Glomerular endothelial cell (primary cell): ENCODE data around the gene THAP7. TPM values are rescaled to one million over a fixed set of nuclear protein-coding genes. Genes with fewer than 3 reads are reported as not detected.

ENCODE experiments used
- DNase-seq: peaks from one replicate; pipeline ENCODE4 v3.0.0-alpha.2; 2011; ENCODE audit warnings: low read depth, low spot score; ENCODE audit errors: extremely low read depth
- total RNA-seq: library from RNA; depleted of rRNA; stranded (reverse); fragments of >200 nt; gene quantifications from 2 replicates; pipeline ENCODE4 v1.2.3, GENCODE V29; 2015

THAP7 gene
- total RNA-seq, 1 donor from 2014 or later = 19.7 TPM

DNA sequence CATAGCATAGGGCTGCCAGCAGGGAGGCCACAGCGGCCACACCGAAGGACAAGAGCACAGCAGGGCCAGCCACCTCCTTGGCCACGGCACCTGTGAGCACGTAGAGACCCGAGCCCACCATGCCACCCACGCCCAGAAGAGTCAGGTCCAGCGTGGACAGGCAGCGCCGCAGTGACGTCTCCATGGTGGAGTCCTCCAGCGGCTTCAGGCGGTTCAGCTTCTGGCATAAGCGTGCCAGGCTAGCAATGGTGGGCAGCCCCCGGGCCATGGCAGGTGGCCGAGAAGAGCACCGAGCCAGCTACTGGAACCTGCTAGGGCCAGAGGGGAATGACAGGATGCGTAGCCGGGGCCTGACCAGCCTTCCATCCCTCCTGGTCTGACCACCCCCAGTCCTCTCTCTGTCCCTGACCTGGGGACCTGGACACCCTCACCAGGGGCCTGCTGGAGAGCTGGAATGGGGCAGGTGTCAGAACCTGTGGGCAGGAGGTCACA lies 29.7 kb upstream of the THAP7 start:
- DNase-seq = no peak

DNA sequence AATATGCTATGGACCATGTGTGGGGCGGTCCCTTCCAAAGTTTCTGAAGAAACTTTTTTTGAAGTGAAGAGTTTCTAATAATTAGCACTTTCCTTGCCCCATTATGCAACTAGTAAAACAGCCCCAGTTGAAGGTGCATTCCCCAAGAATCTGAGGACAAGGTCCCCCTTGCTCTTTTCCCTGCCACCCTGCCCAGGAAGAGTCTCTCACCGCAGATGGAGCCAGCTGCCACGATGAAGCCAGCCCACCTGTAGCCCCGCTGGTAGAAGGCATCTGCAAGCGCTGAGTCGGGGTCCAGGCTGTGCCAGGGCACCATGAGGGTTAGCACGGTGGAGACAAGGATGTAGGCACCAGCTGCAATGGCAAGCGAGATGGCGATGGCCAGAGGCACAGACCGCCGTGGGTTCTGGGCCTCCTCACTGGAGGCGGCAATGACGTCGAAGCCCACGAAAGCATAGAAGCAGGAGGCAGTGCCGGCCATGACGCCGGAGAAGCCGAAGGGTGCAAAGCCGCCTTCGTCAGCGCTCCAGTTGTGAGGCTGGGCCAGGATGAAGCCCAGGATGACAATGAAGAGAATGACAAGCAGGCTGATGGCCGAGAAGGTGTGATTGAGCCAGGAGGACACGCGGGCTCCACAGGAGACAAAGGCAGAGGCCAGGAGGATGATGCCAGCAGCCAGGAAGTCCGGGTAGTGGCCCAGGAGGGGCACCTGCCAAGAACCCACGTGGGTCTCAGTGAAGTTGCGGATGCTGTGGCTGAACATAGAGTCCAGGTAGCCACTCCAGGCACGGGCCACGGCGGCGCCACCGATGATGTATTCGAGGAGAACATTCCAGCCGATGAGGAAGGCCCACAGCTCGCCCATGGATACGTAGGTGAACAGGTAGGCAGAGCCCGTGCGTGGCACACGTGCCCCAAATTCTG lies 29.0 kb upstream of the THAP7 start:
- no peak for DNase-seq

DNA sequence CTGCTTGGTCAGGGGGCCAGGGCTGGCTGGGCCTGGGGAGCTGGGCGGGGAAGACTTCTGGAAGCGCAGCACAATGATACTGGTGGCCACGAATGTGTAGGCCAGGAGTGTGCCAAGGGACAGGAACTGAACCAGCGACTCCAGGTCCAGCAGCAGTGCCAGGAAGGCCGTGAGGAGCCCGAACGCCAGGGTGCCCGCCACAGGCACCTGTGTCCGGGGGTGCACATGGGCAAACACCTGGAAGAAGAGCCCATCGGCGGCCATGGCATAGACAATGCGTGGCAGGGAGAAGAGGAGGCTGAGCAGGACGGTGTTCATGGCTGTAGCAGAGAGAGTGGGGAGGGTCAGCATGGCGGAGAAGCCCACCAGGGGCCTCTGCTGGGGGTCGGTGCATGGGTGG lies 28.1 kb upstream of the THAP7 start:
- no peak for DNase-seq

DNA sequence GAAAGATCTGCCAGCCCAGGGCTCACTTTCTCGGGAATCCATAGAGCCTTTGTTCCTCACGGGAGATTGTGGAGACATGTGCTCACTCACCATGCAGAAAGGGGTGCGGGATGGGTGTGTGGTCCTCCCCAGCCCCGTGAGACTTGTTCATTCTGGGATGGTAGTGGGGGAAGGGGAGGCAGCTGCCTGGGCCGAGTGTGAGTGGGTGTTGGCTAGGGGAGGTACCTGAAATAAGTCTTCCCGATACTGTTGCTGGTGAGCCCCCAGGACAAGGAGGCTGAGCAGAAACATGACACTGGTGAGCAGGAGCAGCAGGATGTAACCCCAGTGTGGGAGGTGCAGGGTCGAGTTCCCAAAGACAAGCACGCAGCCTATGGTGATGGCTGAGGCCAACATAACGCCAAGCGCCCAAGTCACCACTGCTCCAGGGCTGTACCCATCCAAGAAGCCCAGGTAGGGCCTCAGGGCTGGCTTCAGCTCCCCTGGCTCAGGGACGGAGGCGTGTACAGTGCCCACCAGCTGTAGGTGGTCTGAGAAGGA lies 27.6 kb upstream of the THAP7 start:
- DNase-seq = no peak

DNA sequence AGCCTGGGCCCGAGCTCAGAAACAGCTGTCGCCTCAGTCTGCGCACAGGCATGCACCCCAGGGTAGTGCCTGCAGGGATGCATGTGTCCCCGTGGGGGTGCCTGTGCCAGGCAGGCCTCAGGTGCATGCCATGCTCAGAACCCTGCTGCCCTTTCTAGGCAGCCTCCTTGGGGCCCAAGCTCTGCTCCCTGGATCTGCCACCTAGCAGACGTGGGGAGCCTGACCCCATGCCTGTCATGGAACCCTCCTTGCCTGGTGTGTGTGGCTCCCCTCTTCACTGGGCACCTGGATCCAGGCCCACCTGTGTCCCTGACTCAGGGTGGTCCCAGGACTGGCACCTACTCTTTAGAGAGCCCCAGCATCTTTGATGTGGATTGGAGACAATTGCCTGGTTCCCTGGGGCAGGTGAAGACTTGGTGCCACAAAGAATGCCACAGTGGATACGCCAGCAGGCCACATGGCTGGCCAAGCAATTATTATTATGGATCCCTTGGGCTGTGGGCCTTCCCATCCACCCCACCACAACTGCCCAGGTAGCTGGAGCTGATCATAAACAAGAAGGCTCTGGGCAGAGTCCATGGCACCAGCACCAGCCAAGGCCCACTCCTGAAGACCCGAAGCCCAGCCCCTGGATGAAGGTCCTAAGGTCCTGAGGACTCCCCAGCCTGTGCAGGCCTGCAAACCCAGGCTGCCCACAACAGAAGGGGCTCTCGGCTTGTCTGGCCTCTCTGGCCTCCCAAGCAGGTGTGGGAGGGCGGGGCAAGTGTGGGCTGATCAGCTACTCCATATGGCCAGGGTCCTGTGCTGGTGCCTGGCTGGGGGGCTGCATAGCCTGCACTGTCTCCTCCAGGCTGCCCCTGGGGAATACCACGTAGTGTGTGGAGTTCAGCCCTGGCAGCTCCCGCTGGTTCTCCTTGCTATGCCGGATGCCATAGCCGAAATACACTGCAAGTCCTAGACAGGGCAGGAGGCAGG lies 26.6 kb upstream of the THAP7 start:
- DNase-seq = no peak

DNA sequence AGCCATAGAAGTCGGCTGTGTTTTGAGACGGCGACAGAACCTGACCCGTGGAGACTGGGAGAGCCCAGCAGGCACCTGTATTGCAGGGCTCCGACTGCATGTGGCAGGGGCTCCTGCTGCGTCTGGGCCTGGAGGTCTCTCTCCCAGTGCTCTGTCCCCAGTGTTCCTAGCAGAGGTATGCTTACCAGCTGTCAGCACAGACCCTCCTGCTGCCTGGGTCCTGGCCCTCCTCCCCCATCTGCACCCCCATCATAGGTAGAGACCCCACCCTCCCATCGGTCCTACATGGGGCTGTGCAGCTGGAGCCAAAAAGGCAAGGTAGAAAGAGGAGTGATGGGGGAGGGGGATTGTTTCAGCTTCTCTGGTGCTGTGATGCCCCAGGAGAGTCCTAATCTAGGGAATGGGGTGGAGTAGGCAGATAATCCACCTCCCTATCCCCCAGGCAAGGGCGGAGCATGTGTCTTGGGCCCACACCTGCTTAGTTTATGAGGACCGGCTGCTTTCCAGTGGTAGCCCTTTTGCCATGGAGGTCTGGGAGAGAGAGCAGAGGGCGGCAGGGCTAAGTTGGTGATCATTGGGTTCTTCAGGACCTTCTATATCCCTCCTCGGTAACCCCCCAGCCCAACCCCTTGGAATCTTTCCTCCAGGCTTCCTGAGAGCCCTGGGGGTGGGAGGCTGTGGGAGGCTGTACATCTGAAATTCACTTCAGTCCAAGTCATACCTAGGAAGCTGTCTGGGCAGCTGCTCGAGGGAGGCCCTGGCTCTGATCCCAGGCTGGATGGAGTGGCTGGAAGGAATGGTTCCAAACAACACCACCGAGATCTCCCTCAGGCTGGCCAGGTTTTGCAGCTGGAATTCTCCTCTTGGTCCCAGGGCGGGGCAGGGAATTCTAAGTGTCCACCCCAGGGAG lies 25.1 kb upstream of the THAP7 start:
- DNase-seq = no peak

DNA sequence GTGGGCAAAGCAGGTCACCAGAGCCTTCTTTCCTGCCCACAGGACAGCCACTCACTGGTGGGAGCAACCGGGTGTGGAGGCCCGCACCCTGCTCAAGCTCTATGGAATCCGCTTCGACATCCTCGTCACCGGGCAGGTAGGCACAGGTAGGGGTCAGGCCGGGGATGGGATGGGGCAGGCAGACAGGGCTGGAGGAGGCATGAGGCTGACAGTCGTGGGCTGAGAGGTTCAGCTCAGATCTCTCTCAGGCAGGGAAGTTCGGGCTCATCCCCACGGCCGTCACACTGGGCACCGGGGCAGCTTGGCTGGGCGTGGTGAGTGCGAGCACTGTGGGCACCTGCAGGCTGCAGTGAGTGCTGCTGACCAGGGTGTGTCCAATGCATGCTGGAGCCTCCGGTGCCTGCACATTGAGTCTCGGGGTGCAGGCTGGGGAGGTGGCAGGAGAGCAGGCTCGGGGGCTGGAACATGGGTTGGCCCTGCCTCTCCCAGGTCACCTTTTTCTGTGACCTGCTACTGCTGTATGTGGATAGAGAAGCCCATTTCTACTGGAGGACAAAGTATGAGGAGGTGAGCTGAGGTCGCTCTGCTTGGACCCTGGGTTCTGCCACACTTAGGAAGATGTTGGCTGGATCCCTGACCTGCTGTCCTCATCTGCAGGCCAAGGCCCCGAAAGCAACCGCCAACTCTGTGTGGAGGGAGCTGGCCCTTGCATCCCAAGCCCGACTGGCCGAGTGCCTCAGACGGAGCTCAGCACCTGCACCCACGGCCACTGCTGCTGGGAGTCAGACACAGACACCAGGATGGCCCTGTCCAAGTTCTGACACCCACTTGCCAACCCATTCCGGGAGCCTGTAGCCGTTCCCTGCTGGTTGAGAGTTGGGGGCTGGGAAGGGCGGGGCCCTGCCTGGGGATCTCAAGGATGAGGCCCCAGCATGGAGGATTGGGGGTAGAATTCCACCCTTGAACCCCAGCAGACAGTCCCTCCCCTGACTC lies 24.1 kb upstream of the THAP7 start:
- no peak for DNase-seq

DNA sequence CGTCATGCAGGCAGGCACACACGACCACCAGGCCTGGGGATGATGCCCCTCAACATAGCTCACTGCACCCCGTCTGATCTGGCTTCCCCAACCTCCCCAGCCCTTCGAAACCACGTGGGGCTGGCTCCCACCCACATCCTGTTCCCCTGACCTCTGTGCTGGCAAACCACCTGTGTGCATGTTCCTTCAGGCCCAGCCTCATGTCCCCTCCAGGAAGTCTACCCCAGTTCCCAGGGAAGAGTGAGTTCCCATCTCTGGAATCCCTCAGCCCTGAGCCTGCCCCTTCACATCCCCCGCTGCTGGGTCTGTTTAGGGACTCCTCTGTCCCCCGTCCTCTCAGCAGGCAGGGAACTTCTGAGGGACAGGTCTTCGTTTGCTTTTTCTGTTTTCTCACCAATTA lies 23.3 kb upstream of the THAP7 start:
- DNase-seq = no peak

DNA sequence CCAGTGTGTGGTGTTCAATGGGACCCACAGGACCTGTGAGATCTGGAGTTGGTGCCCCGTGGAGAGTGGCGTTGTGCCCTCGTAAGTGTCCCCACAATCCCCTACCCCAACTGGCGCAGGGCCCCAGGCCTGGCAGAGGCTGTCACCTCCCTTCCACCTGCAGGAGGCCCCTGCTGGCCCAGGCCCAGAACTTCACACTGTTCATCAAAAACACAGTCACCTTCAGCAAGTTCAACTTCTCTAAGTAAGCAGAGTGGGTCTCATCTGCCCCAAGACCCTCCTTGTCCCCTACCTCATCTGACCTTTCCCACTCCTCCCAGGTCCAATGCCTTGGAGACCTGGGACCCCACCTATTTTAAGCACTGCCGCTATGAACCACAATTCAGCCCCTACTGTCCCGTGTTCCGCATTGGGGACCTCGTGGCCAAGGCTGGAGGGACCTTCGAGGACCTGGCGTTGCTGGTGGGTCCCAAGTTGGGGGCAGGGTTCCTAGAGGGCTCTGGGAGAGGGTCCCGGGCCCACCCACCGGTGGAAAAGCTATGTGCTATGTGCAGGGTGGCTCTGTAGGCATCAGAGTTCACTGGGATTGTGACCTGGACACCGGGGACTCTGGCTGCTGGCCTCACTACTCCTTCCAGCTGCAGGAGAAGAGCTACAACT lies 21.2 kb upstream of the THAP7 start:
- DNase-seq = no peak

DNA sequence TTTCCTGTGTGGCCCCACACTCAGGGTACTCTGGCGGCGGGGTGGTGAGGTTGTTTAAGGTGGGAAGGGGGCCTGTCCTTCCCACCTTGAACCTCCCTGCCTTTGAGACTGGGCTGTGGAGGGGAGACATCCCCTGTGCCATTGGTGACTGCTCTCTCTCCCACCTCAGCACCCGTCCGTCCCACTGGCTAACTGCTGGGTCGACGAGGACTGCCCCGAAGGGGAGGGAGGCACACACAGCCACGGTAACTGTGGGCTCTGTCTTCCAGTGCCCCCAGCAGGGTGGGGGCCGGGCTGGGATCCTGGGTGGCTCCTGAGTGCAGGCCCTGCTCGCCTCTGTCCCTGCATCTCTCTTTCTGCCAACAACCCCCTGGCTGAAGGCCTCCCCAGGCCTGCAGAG lies 20.6 kb upstream of the THAP7 start:
- DNase-seq = no peak

DNA sequence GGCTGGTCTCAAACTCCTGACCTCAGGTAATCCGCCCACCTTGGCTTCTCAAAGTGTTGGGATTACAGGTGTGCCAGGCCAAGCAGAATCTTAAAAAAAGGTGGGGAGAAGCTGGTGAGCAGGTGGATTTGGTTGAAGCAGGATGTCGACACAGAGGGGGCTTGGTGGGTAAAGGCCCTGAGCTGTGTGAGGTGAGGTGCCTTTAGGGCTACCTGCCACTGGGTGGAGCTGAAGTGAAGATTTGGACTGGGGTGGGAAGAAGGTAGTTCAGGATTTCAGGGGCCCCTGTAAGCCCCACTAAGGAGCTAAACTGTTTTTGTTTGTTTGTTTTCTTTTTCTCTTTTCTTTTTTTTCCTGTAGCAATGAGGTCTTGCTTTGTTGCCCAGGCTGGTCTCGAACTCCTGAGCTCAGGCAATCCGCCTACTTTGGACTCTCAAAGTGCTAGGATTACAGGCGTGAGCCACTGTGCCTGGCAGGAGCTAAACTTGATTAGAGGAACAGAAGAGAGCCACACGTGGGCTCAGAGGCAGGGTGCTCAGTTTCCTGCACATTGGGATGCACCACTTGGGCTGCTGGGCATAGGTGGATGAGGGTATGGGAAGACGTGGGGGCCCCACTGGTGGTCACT lies 19.0 kb upstream of the THAP7 start:
- DNase-seq = no peak

DNA sequence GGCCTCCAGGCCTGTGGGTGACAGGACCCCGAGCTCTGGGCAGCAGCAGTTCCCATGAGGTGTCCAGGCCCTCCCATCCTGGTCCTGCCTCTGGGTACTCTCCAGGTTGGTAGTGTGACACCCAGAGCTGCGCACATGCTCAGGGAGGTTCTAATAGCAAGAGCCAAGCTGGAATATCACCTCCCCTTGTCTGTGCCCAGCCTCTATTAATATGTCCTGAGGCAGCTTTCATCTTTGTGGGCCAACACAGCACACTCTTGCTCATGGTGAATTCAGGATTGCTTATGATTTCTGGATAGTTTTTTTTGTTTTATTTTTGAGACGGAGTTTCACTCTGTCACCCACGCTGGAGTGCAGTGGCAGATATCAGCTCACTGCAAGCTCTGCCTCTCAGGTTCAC lies 16.4 kb upstream of the THAP7 start:
- DNase-seq = no peak

DNA sequence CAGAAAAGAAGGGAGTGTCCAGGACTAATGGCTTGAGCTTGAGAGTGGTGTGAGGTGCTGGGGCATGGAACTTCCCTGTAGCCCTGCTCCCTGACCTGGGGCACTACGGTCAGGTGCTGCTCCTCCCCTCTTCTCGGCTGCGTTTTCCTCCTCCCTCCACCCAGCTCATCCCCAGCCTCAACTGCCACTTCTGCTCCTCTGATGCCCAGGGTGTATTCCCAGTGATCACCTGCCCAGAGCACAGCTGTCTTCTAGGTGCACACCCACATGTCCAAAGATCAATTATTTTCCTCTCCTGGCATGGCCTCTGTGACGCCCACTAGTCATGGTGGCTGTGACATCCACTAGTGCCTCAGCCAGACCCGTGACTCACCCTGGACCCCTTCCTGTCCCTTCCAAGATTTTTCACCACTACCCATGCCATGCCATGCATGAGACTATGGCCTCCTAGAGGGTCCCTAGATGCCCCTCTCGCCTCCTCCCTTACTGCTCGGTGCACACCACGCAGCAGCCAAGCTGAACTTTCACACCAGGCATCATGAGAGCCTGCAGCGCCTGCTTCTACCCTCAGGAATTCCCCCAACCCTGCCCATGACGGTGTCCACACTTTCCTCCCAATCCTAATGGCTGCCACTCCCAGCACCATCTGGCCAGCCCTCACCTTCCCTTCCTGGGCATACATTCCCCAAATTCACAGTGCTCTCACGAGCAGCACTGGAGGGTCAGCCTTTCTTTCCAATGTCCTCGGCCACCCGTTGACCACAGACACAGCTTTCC lies 14.9 kb upstream of the THAP7 start:
- DNase-seq = no peak

DNA sequence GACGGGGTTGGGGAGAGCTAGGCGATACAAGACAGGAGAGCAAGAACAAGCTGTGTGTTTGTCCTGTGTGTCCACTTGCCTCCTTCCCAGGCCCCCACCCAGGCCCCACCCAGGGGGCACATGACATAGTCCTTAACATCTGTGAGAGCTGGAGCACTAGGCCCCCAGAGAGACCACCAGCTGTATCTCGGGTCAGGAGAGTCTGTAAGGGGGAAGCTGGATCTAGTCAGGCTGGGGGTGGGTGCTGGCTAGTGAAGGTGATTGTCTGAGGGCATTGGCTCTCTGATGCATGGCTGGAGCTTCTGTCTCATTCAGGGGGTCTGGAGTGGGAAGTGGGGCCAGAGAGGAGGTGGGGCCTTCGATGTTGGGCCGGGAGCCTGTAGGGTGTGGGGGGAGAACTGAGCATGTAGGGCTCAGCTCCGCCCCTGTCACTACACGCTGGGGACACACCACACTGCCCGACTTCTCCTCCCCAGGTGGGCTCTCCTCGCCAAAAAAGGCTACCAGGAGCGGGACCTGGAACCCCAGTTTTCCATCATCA lies 13.6 kb upstream of the THAP7 start:
- no peak for DNase-seq

DNA sequence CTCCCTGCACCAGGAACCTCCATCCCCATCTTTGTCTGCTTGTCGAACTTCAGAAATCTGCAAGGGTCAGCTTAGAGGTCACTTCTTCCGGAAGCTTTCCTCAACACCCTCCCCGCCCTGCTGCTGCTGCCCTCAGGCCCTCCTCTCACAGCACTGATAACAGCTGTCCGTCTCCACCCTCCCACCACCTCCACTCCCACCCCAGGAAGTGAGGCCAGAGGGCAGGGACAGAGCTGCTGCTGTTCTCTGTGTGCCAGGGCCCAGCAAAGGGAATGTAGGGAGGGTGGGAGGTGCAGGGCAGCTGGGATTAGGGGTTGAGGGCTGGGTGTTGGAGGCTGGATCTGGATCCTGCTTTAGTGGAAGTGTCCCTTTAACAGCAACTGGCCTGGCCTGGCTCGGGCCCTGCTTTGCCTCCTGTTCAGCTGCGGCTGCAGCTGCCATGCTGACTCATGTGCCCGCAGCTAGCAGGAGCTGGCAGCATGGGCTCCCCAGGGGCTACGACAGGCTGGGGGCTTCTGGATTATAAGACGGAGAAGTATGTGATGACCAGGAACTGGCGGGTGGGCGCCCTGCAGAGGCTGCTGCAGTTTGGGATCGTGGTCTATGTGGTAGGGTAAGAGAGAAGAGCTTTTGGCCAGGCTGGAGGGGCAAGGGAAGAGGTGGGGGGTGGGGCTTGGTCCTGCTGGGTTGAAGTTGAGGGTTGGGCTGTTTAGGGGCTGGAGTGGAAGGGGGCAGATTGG lies 13.0 kb upstream of the THAP7 start, which contains the start of gene P2RX6:
TSS of gene P2RX6 (plus strand) at position 440 of the 740 bp plus-strand sequence. CDS start at position 450, 10 bp downstream.
- DNase-seq = no peak

DNA sequence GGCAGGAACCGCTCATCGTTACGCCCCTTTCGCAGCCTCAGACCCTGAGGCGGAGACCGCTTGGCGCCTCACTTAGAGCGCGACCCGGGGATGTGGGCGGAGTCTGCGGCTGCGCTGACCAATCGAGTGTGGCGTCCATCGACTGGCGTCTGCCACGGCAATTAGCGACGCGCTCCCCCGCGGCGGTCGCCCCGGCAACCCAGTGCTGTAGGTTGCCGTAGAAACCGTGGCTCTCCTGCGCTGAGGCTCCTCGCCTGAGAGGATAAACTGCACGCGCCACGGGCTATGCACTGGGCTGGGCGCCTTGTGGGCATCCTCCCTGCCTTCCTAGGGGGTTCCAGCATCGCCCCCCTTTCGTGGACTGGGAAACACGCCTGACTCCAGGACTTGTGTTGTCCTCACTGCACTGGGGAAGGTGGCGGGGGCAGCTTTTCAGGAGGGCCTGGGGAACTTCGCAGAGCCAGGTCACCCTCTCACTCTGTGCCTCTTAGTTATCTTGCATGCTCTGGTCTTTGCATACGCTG lies 12.3 kb upstream of the THAP7 start:
- peak; percentile 14 for DNase-seq
